Upper lobe of left lung (tissue), 4 donors: ENCODE results near the gene DPP10.

Source experiments
- EP300 ChIP-seq, 4 donors: sonication (generic); formaldehyde crosslinking; IDR thresholded peaks; one replicate each; pipeline ENCODE4 v1.5.1; 2017; ENCODE audit warnings: antibody characterized with exemption in 4 of 4, control low read depth in 2 of 4
- POLR2AphosphoS5 ChIP-seq, 2 donors: sonication (generic); formaldehyde crosslinking; IDR thresholded peaks; one replicate each; pipeline ENCODE4 v1.5.1; 2017; ENCODE audit warnings: antibody characterized with exemption in 2 of 2
- TF ChIP-seq, protein P1 (sequence below), 6 experiments: fragments of 450-650 bp in 4 of 6; fragments of 200-600 bp in 2 of 6; sonication (generic) in 2 of 6; IDR thresholded peaks; one replicate each; pipeline ENCODE4 v1.5.1; 2016 to 2019; ENCODE audit warnings: antibody characterized with exemption in 6 of 6

GRCh38 chr2:115297056-115297455 is 854.6 kb downstream of the DPP10 start:
- TF ChIP-seq, protein P1, sequence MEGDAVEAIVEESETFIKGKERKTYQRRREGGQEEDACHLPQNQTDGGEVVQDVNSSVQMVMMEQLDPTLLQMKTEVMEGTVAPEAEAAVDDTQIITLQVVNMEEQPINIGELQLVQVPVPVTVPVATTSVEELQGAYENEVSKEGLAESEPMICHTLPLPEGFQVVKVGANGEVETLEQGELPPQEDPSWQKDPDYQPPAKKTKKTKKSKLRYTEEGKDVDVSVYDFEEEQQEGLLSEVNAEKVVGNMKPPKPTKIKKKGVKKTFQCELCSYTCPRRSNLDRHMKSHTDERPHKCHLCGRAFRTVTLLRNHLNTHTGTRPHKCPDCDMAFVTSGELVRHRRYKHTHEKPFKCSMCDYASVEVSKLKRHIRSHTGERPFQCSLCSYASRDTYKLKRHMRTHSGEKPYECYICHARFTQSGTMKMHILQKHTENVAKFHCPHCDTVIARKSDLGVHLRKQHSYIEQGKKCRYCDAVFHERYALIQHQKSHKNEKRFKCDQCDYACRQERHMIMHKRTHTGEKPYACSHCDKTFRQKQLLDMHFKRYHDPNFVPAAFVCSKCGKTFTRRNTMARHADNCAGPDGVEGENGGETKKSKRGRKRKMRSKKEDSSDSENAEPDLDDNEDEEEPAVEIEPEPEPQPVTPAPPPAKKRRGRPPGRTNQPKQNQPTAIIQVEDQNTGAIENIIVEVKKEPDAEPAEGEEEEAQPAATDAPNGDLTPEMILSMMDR (IDR thresholded peaks at IDR 0.05) = no peak
- no peak for TF ChIP-seq EP300 (IDR thresholded peaks at IDR 0.05)
- no peak for TF ChIP-seq POLR2AphosphoS5 (IDR thresholded peaks at IDR 0.05)
